ENCODE results near the gene BNC2. TPM values are rescaled to one million over a fixed set of nuclear protein-coding genes. Genes with fewer than 3 reads are reported as not detected.

The BNC2 gene
- total and polyA plus RNA-seq, 4 donors, result 0.96 to 23.2 (median 9.7) TPM

DNA sequence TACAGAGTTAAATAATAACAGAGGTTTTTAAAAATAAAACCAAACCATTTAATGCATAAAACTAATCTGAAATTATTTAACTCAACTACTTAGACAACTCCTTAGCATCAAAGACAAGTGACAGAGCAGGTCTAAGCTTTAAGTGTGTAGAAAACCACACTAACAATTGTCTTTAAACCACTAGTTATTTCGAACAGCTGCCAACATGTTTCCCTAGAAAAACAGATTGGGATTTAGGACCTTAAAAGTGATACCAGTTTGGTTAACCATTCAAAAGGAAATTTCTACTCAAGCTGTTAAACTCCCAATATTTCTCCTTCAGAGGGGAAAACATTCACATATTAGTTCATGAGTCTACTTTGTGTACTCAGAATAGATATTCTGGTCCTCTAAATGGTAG lies 208.7 kb downstream of the BNC2 start:
- DNase-seq (no peak), ATAC-seq (ENCODE audit: insufficient read depth, low FRiP score) (no peak)
- Histone ChIP-seq H3K4me1 (ENCODE audit: control insufficient read depth in 5 of 5, insufficient read depth in 5 of 5, low read length in 5 of 5) (peaks cover 0 to 6% (median 0%) of the 10 kb centered on the region in 5 donors), H3K9ac (ENCODE audit: insufficient read depth in 1 of 2, low read length in 2 of 2) (no peak overlapping the region), H3K27me3 (ENCODE audit: control insufficient read depth in 3 of 3, insufficient read depth in 3 of 3, low read length in 2 of 3) (no peaks in the 10 kb centered on the region), H3K36me3 (ENCODE audit: control insufficient read depth in 4 of 4, insufficient read depth in 4 of 4, low read length in 4 of 4) (no peaks in the 10 kb centered on the region), H3K4me3 (no peak overlapping the region), H3K27ac (ENCODE audit: low read depth in 1 of 2, low read length in 1 of 2) (no peak overlapping the region), H3K9me3 (ENCODE audit: control insufficient read depth in 4 of 4, insufficient read depth in 3 of 4, low read length in 3 of 4) (no peaks in the 10 kb centered on the region)
- TF ChIP-seq, protein P1, sequence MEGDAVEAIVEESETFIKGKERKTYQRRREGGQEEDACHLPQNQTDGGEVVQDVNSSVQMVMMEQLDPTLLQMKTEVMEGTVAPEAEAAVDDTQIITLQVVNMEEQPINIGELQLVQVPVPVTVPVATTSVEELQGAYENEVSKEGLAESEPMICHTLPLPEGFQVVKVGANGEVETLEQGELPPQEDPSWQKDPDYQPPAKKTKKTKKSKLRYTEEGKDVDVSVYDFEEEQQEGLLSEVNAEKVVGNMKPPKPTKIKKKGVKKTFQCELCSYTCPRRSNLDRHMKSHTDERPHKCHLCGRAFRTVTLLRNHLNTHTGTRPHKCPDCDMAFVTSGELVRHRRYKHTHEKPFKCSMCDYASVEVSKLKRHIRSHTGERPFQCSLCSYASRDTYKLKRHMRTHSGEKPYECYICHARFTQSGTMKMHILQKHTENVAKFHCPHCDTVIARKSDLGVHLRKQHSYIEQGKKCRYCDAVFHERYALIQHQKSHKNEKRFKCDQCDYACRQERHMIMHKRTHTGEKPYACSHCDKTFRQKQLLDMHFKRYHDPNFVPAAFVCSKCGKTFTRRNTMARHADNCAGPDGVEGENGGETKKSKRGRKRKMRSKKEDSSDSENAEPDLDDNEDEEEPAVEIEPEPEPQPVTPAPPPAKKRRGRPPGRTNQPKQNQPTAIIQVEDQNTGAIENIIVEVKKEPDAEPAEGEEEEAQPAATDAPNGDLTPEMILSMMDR (IDR thresholded peaks at IDR 0.05; ENCODE audit: control extremely low read depth, extremely low read depth), result no peak
- 63 to 84% methylated on average over 1 of the region's 1 CpG for WGBS, 2 donors

GRCh38 chr9:16659096-16659495 lies 211.4 kb downstream of the BNC2 start:
- Histone ChIP-seq H3K9me3 (ENCODE audit: control insufficient read depth in 4 of 4, insufficient read depth in 3 of 4, low read length in 3 of 4) (no peaks in the 10 kb centered on the region), H3K4me3 (no peak overlapping the region), H3K9ac (ENCODE audit: insufficient read depth in 1 of 2, low read length in 2 of 2) (no peak overlapping the region), H3K27ac (ENCODE audit: low read depth in 1 of 2, low read length in 1 of 2) (no peak overlapping the region), H3K36me3 (ENCODE audit: control insufficient read depth in 4 of 4, insufficient read depth in 4 of 4, low read length in 4 of 4) (no peaks in the 10 kb centered on the region), H3K4me1 (ENCODE audit: control insufficient read depth in 5 of 5, insufficient read depth in 5 of 5, low read length in 5 of 5) (peaks cover 0 to 16% (median 0%) of the 10 kb centered on the region in 5 donors), H3K27me3 (ENCODE audit: control insufficient read depth in 3 of 3, insufficient read depth in 3 of 3, low read length in 2 of 3) (no peaks in the 10 kb centered on the region)
- ATAC-seq (ENCODE audit: insufficient read depth, low FRiP score) (no peak), DNase-seq (no peak)
- TF ChIP-seq, protein P1 (IDR thresholded peaks at IDR 0.05; ENCODE audit: control extremely low read depth, extremely low read depth), result no peak
- WGBS, 2 donors, result 90 to 94% methylated on average over 11 of the region's 11 CpGs

GRCh38 chr9:16656432-16657169 lies 213.9 kb downstream of the BNC2 start:
- H3K9me3 ChIP-seq (ENCODE audit: control insufficient read depth in 4 of 4, insufficient read depth in 3 of 4, low read length in 3 of 4), result no peaks in the 10 kb centered on the region
- H3K4me1 ChIP-seq (ENCODE audit: control insufficient read depth in 5 of 5, insufficient read depth in 5 of 5, low read length in 5 of 5), result peaks cover 0 to 32% (median 0%) of the 10 kb centered on the region in 5 donors
- TF ChIP-seq, protein P1 (IDR thresholded peaks at IDR 0.05; ENCODE audit: control extremely low read depth, extremely low read depth), result no peak
- no peak overlapping the region for H3K27ac ChIP-seq (ENCODE audit: low read depth in 1 of 2, low read length in 1 of 2)
- H3K4me3 ChIP-seq, result no peak overlapping the region
- H3K27me3 ChIP-seq (ENCODE audit: control insufficient read depth in 3 of 3, insufficient read depth in 3 of 3, low read length in 2 of 3), result no peaks in the 10 kb centered on the region
- no peaks in the 10 kb centered on the region for H3K36me3 ChIP-seq (ENCODE audit: control insufficient read depth in 4 of 4, insufficient read depth in 4 of 4, low read length in 4 of 4)
- H3K9ac ChIP-seq (ENCODE audit: insufficient read depth in 1 of 2, low read length in 2 of 2), result no peak overlapping the region
- 61 to 68% methylated on average over 2 of the region's 2 CpGs for WGBS, 2 donors
- DNase-seq (no peak), ATAC-seq (ENCODE audit: insufficient read depth, low FRiP score) (no peak)
